ENCODE data around the gene RAB3B.
"Not testable (repeated sequence)": the region's sequence is repeated elsewhere in the genome, so short reads cannot be mapped to it uniquely, and the experiment has no call there.

The RAB3B gene

GRCh38 chr1:51989582-51990477, 670 bp downstream of the RAB3B start:
- DNase-seq (ENCODE audit: low read depth), result no peak

GRCh38 chr1:51988254-51988653, 2.2 kb downstream of the RAB3B start:
- no peak for DNase-seq (ENCODE audit: low read depth)

GRCh38 chr1:51986718-51987117, 3.8 kb downstream of the RAB3B start:
- no peak for DNase-seq (ENCODE audit: low read depth)

GRCh38 chr1:51982161-51982560, 8.3 kb downstream of the RAB3B start:
- no peak for DNase-seq (ENCODE audit: low read depth)

GRCh38 chr1:51981555-51981954, 8.9 kb downstream of the RAB3B start:
- DNase-seq (ENCODE audit: low read depth), result no peak

GRCh38 chr1:51978099-51978498, 12.4 kb downstream of the RAB3B start:
- DNase-seq (ENCODE audit: low read depth), result no peak

GRCh38 chr1:51976846-51977602, 13.5 kb downstream of the RAB3B start:
- DNase-seq (ENCODE audit: low read depth), result no peak

- no peak for DNase-seq (ENCODE audit: low read depth)
Observed at GRCh38 chr1:51973587-51974474, 16.7 kb downstream of the RAB3B start.

- DNase-seq (ENCODE audit: low read depth), result no peak
Observed at GRCh38 chr1:51969038-51969705, 21.3 kb downstream of the RAB3B start.

- DNase-seq (ENCODE audit: low read depth), result no peak
Observed at GRCh38 chr1:51968632-51969031, 21.9 kb downstream of the RAB3B start.

- DNase-seq (ENCODE audit: low read depth), result not testable (repeated sequence)
Observed at GRCh38 chr1:51967213-51967791, 23.2 kb downstream of the RAB3B start.

GRCh38 chr1:51966559-51966958, 23.9 kb downstream of the RAB3B start:
- no peak for DNase-seq (ENCODE audit: low read depth)

- no peak for DNase-seq (ENCODE audit: low read depth)
Observed at GRCh38 chr1:51964309-51964696, 26.2 kb downstream of the RAB3B start.

- DNase-seq (ENCODE audit: low read depth), result no peak
Observed at GRCh38 chr1:51963592-51964308, 26.8 kb downstream of the RAB3B start.

- DNase-seq (ENCODE audit: low read depth), result no peak
Observed at GRCh38 chr1:51962486-51963356, 27.8 kb downstream of the RAB3B start.

GRCh38 chr1:51961954-51962353, 28.5 kb downstream of the RAB3B start:
- no peak for DNase-seq (ENCODE audit: low read depth)

GRCh38 chr1:51961231-51961630, 29.3 kb downstream of the RAB3B start:
- no peak for DNase-seq (ENCODE audit: low read depth)

- DNase-seq (ENCODE audit: low read depth), result no peak
Observed at GRCh38 chr1:51960262-51960661, 30.2 kb downstream of the RAB3B start.

GRCh38 chr1:51958824-51959223, 31.7 kb downstream of the RAB3B start:
- no peak for DNase-seq (ENCODE audit: low read depth)

GRCh38 chr1:51957618-51958017, 32.9 kb downstream of the RAB3B start:
- DNase-seq (ENCODE audit: low read depth), result no peak

Data from stimulated activated CD8-positive, alpha-beta memory T cell treated with anti-CD3 and anti-CD28 coated beads, Interleukin-15, amount 100 ng/mL, for 1 hour (primary cell).